RWPE1 (cell line): Measurements from ENCODE around the gene TMEM154.

Source experiments
- CTCF ChIA-PET: fragments of 350-600 bp; sonication (Branson Sonifier 250); formaldehyde crosslinking; extraction: SDS; loops from one replicate; lab custom pipeline; 2021; lab: Yijun Ruan, JAX
- POLR2A ChIA-PET: fragments of 400-600 bp; formaldehyde crosslinking; extraction: SDS; loops from one replicate; lab custom pipeline; 2020; ENCODE audit warnings: antibody characterized with exemption; ENCODE audit not compliant: low non-redundant PET; lab: Yijun Ruan, JAX
- DNase-seq: peaks from one replicate; pipeline ENCODE4 v3.0.0; 2012; ENCODE audit warnings: low spot score
- H3K27ac ChIP-seq: fragments of 450-650 bp; 2 replicates; pipeline ENCODE4 v1.5.1; 2017
- CTCF ChIP-seq: fragments of 450-650 bp; conservative IDR thresholded peaks from 2 replicates; pipeline ENCODE4 v1.5.1; 2017; ENCODE audit warnings: low read depth, mild to moderate bottlenecking

Gene TMEM154

GRCh38 chr4:152680988-152681603, 1.3 kb upstream of the TMEM154 start:
- ChIA-PET CTCF (interaction anchor here (0.6 to 0.7 kb wide), 2 partner anchors 26 to 59 kb away, joined by 3 read pairs; no protein-coding TSS in a partner anchor), POLR2A (interaction anchor here (0.6 kb wide), 1 partner anchor 10 kb away, joined by 3 read pairs; no protein-coding TSS in a partner anchor)
- peak overlapping the region; percentile 95; the same call in 1 of the 2 replicates for H3K27ac ChIP-seq
- TF ChIP-seq CTCF: no peak
- peak; percentile 93 for DNase-seq

- H3K27ac ChIP-seq: peak overlapping the region; percentile 25; the same call in 1 of the 2 replicates
- DNase-seq: no peak
- CTCF ChIA-PET: interaction anchor here (0.6 kb wide), 1 partner anchor 754 kb away, joined by 5 read pairs; no protein-coding TSS in a partner anchor
- TF ChIP-seq CTCF: no peak
- POLR2A ChIA-PET: interaction anchor here (0.7 to 1.1 kb wide), 2 partner anchors 14 to 101 kb away, joined by 3 read pairs; partner anchors contain the start of gene ARFIP1
Observed at GRCh38 chr4:152678841-152679240, 956 bp downstream of the TMEM154 start.

GRCh38 chr4:152677117-152677516, 2.7 kb downstream of the TMEM154 start:
- no peak for DNase-seq
- no peak overlapping the region for H3K27ac ChIP-seq
- no peak for TF ChIP-seq CTCF
- ChIA-PET POLR2A (no interaction called here), CTCF (interaction anchor here (0.5 kb wide), 1 partner anchor 452 kb away, joined by 3 read pairs; no protein-coding TSS in a partner anchor)

- POLR2A ChIA-PET: interaction anchor here (0.7 kb wide), 1 partner anchor 13 kb away, joined by 3 read pairs; no protein-coding TSS in a partner anchor
- H3K27ac ChIP-seq: no peak overlapping the region
- no peak for DNase-seq
- no peak for TF ChIP-seq CTCF
- CTCF ChIA-PET: interaction anchor here (0.9 kb wide), 1 partner anchor 59 kb away, joined by 3 read pairs; no protein-coding TSS in a partner anchor
Observed at GRCh38 chr4:152676052-152676854, 3.5 kb downstream of the TMEM154 start.

GRCh38 chr4:152674359-152674758, 5.4 kb downstream of the TMEM154 start:
- ChIA-PET POLR2A (no interaction called here), CTCF (interaction anchor here (0.6 kb wide), 1 partner anchor 41 kb away, joined by 3 read pairs; no protein-coding TSS in a partner anchor)
- DNase-seq: no peak
- peak overlapping the region; percentile 74 for H3K27ac ChIP-seq
- TF ChIP-seq CTCF: no peak

GRCh38 chr4:152673489-152673888, 6.3 kb downstream of the TMEM154 start:
- DNase-seq: peak; percentile 53
- ChIA-PET CTCF (interaction anchor here (0.6 kb wide), 1 partner anchor 40 kb away, joined by 3 read pairs; no protein-coding TSS in a partner anchor), POLR2A (no interaction called here)
- H3K27ac ChIP-seq: peak overlapping the region; percentile 78
- TF ChIP-seq CTCF: no peak
